Measurements from ENCODE around the gene DMXL1.

Gene DMXL1

DNA sequence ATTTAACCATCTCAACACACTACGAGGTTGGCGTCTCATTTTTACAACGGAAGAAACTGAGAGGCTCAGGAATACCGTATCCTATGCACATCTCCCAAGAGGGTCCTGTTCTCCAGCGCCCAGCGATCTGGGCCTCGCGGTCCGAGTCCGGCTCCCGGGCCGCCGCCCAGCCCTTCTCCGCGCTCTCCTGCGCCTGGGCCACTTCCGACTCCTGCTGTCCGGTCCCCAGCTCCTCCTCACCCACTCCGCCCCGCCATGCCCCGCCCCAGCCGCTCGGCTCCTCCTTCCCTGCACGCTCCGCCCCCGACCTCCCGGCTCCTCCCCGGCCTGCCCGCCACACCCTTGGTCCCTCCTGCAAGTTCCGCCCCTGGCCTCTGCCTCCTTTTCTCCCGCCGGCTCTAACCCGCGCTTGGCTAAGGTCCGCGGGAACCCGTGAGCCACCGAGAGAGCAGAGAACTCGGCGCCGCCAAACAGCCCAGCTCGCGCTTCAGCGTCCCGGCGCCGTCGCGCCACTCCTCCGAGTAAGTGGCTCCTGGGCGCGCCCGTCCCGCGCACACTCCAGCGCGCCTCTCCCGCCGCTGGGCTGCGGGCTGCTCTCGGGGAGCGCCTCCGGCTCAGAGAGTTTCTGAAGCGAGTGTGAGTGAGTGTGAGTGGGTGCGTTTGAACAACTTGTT, 197.6 kb downstream of the DMXL1 start:
- peak; percentile 92 to 93 for DNase-seq (ENCODE audit: low read depth in 1 of 2, low spot score in 1 of 2)

DNA sequence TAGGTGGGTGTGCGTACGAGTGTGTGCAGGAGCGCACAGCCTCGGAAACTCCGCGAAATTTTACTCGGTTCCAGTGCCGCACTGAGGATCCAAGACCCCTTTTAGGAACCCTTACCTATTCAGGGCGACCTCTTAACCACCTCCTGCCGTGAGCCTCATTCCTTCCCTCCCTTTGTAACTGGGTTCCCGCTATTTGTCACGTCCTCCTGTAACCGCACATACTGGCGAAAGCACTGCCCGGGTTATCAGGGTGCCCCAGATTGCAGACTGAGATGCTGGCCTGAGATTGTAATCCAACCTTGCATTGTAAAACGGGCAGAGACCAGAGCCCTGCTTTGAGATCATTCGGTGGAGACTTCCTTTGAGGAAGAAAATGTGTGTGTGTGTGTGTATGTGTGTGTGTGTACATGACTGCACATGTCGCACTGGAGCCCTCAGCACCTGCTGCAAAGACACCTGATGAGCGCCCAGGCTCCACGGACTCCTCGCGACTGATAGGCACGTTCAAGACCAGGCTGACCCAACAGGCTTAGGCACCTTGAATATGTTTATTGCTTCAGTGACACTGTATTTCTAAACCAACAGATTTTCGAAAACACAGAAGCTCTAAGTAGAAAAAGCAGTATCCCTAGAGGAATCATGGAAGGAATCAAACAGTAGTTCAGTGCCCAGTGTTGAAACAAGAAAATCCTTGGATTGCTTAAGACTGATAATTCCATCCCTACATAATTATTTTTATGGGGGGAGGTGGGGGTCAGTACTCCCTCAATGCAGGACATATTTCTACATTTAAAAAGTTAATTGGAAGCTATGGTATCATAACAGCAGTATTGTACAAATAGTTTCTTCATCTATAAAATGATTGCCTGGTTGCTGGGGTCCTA, 198.4 kb downstream of the DMXL1 start:
- no peak for DNase-seq (ENCODE audit: low read depth in 1 of 2, low spot score in 1 of 2)

DNA sequence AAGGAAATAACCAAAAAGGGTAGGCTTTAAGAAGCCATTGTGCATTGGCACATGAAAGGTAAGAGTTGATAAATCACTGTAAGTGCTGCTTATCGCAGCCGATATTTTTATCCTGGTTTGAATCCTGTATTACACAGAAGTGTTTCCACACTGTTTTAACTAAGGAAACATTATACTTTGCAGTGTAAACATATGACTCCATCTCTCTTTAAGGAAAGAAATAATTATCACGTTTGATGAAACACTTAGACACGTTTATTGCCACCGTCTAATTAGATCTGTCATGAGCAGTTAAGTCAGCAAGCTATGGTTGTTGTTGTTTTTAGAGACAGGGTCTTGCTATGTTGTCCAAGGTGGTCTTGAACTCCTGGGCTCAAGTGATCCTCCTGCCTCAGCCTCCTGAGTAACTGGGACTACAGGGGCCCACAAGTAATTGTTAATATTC, 199.3 kb downstream of the DMXL1 start:
- no peak for DNase-seq (ENCODE audit: low read depth in 1 of 2, low spot score in 1 of 2)

DNA sequence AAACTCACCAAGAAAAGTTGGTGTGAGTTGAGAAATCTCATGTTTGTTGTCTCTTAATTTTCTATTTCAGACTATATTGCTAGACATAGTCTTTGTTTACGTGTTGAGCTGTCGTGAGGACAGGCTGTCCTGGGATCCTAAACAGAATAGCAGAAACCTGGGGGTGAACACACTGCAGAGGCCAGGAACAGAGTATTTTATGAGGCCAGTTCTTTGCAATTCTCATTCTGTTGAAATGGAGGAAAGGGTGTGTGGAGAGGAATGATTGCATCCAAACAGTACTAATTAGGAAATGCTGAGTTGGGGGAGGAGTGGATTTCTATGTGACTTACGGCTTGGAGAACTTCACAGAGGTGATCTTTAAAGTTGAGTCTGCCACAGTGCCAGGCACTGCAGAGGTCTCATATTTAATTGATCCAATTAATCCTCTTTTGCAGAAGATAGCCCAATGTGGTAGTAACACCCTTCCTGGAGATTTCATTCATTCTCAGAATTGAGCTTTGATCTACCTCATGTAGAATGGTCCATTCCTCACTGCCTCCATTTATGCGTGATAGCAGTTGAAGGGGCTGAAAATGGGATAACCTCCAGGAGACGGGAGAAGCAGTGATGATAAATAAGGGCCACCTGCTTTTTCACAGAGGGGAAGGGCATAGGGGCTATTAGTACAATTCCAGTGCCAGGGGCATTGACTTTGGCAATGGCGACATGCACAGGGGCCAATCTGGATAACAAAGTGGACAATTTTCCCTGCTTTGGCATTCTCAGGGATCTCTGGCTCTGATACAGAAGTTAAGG, 200.3 kb downstream of the DMXL1 start:
- no peak for DNase-seq (ENCODE audit: low read depth in 1 of 2, low spot score in 1 of 2)

DNA sequence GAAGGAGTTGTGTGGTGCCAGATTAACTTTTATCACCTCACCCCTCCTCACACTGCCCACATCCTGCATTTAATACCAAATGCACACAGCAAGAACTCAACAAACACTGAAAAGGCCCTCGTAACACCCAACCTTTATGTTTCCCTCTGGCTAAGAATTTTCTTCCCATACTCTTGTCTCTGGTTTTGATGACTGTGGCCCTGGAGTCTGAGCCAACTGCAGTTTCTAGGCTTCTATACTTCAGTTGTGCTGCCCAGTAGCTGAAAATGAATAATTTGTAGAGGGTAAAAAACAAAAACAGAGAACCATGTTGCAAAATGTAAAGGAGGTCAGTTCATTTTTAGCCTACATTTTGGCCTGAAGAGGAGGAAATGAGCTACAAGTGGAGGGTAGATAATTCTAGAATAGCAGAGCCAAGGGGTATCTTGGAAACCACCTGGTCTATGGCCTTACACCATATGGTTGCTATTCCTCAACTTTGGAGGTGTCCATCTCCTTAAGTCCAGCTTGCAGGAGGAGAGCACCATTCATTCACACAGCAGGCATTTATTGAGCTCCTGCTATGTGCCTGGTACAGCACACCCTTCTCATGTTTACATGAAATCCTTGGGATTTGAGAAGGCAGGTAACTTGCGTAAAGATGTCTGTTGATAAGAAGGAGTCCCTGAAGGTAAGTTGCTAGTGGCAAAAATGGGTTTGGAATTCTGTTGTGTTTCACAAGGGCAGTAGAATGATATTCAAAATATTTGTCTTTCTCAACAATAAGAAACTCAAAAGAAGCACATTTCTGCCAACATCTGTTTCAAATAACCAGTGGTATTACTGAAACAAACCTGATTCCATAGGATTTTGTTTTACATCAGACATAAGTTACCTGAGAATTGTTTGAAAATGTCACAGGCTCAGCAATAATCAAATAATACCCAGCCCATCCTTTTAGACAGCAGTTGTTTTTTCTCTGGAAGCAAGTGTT, 201.2 kb downstream of the DMXL1 start:
- no peak for DNase-seq (ENCODE audit: low read depth in 1 of 2, low spot score in 1 of 2)

DNA sequence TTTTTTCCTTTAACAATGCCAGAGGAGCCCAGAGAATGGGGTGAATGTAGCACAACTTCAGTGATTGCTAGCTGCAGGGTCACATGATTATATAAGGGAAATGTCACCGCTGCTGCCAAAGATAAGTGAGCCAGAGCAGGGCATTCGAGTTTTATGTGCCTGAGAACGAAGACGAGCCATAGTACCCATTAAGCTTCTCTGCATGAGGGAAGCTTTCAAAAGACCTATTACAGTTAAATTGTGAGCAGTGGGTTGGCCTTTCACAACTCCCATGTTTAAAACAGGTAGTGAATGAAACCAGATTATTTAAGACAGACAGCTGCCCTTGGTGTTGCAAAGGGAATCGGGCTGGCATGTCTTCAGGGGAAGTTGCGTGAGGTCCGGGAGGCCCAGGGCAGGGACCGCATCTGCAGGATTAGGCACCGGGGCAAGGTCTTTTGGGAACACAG, 202.5 kb downstream of the DMXL1 start:
- DNase-seq (ENCODE audit: low read depth in 1 of 2, low spot score in 1 of 2): no peak

DNA sequence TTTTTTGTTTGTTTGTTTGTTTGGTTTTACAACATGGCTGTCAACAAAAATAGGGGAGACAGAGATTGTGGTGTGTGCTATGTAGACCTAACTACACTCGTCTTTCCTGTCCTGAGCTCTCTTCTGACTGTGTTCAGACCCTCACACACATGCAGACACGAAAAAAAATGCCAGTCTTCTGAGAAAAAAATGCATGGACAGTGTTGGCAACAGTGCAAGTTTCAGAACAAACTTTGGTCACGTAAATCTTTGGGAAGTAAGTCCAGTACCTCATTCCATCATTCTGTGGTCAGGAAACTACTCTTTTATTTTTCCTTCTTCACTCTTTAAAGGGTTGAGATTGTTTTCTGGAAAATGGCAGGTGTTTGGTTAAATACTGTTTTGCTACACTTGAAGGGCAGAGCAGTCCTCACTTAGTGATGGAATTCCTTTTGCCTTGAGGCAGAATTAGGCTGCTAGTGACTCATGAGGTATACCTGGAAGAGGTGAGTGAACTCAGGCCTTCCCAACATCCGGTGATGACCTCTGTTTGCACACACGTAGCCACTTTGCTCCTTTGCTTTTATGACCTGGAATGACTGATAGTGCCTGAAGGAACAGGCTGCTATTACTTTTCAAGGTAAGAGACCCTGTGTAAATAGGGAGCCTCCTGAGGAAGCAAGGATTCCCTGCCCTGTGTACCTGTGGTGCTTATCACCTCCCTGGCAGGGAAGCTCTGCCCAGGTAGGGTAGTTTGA, 203.3 kb downstream of the DMXL1 start:
- no peak for DNase-seq (ENCODE audit: low read depth in 1 of 2, low spot score in 1 of 2)

DNA sequence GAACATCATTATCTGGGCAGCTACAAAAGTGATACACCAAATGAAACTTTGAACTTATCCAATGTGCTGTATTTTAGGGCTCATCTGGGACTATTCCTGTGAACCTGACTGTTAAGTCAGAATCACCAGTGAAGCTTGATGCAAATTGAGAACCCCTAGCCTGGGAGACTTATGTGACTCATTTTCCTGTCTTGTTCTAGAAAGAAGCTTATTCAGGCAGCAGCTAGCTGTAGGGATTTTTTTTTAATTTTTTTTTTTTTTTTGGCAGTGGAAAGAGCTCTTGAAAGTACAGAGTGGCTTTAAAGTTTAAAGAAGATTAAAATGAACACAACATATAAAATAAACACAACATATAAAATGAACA, 203.9 kb downstream of the DMXL1 start:
- DNase-seq (ENCODE audit: low read depth in 1 of 2, low spot score in 1 of 2): no peak

DNA sequence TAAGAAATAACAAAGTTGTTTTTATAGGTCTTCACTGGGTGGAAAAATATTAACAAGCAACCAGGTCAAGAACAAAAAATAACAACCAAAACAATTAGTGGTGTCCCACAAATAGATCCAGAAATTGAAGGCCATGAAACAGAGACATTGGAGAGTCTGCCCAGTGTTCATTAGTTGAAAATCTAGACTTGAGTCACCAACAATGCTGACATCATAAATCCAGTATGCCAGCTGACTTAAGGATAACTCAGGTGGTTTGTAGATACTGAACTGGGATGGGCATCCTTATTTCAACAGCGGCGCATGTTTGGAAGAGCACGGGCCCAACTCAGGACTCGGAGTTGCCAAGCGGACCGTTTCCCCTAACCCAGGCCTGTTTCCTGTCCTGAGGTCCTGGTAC, 204.3 kb downstream of the DMXL1 start:
- no peak for DNase-seq (ENCODE audit: low read depth in 1 of 2, low spot score in 1 of 2)

DNA sequence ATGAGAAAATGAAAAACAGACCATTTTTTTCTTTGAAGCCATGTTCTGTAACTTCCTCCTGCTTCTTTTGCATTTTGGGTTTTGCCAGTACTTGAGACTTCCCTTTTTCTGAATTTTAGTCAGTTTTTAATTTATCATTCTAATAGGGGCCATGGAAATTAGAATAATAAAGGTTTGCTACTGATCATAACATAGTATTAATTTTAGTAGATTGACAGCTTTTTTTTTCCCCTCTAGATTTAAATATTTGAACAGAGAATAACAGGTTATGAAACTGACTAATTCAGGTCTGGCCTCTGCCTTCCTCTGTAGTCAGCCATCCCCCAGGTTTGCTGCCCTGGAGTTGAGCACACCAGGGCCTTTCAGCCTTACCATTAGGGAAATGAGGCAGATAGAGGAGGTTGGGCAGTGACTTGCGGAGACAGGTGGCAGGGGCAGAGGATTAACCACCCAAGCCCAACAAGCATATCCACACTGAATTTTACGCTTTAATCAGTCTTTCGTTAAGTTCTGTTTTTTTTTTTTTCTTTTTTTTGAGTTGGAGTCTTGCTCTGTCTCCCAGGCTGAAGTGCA, 204.8 kb downstream of the DMXL1 start:
- DNase-seq (ENCODE audit: low read depth in 1 of 2, low spot score in 1 of 2): no peak

DNA sequence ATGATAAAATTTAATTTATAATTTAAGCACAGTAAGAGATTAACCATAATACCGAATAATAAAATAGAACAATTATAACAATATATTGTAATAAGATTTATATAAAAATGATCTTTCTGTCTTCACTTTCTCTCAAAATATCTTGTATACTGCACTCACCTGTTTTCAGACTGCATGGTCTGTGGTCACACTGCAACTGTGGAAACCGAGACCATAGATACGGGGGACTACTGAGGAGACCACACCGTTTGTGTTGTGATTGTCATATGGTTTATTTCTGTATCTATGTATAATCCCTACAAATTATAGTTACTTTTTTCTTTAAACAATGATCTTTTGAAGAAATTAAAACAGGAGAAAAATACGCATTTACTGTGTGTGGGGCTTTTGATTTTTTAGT, 206.1 kb downstream of the DMXL1 start:
- no peak for DNase-seq (ENCODE audit: low read depth in 1 of 2, low spot score in 1 of 2)

DNA sequence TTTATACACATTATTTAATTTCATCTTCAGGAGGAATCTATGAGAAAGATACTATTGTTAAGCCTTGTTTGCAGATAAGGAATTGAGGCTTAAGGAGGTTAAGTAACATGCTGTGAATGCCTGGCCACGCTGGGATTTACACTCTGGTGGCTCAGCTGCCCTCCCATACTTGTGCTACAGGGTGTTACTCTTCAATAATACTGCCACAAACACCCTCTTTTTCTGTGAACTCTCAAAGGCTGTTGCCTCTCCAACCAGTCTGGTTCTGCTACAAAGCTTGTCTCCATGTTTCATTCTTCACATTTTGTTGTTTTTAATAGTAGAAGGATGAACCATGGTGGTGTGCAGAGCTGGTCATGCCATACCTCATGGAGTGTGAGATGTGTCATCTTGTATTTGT, 208.2 kb downstream of the DMXL1 start:
- no peak for DNase-seq (ENCODE audit: low read depth in 1 of 2, low spot score in 1 of 2)

DNA sequence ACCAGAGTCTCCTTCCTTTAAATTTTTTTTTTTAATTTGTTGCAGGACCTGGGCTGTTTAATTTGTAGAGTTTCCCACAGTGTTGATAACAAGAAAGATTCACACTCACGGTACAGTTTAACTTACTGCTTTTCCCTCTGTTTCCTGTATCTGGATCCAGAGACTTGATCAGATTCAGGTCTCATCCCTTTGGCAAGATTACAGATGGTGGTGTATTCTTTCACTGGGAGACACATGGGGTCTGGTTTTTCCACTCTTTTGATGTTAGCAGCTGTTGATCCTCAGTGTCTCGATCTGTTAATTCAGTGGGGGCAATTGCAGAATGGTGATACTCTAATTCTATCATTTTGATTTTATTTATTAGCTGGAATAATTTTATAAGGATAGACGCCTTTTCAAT, 209.5 kb downstream of the DMXL1 start:
- DNase-seq (ENCODE audit: low read depth in 1 of 2, low spot score in 1 of 2): no peak

DNA sequence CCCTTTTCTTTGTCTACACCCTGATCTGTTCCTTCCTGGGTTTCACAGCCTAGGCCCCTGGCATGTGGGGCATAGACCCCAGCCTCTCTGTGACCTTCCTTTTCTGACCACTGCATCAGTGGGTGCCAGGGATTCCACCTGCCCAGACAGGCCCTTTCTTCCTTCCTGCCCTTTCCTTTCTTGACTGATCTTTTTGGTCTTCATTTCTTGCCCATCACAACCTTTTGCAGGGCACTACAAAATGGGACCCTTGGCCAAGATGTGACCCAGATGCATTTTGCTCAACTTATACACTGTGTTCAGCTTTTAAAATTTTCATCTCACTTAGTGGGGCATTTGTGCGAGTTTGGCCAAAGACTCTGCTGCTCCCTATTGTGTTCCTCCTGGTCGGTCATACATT, 211.7 kb downstream of the DMXL1 start:
- no peak for DNase-seq (ENCODE audit: low read depth in 1 of 2, low spot score in 1 of 2)

DNA sequence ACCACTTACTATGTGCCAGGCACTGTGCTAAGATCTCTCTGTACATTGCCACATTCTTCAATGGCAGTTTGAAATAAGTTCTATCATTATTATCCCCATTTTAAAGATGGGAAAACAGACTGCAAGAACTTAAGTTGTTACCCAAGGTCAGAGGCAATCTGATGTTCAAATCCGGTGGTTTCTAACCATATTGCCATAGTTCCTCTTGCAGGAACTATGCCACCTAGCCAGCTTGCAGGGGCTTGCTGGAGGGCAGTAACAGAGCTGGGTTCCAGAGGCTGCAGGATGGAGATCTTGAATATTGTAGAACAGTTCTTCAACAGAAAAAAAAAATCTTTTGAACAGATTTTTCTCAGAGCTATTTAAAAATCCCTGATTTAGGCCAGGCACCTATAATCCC, 213.1 kb downstream of the DMXL1 start:
- DNase-seq (ENCODE audit: low read depth in 1 of 2, low spot score in 1 of 2): no peak

DNA sequence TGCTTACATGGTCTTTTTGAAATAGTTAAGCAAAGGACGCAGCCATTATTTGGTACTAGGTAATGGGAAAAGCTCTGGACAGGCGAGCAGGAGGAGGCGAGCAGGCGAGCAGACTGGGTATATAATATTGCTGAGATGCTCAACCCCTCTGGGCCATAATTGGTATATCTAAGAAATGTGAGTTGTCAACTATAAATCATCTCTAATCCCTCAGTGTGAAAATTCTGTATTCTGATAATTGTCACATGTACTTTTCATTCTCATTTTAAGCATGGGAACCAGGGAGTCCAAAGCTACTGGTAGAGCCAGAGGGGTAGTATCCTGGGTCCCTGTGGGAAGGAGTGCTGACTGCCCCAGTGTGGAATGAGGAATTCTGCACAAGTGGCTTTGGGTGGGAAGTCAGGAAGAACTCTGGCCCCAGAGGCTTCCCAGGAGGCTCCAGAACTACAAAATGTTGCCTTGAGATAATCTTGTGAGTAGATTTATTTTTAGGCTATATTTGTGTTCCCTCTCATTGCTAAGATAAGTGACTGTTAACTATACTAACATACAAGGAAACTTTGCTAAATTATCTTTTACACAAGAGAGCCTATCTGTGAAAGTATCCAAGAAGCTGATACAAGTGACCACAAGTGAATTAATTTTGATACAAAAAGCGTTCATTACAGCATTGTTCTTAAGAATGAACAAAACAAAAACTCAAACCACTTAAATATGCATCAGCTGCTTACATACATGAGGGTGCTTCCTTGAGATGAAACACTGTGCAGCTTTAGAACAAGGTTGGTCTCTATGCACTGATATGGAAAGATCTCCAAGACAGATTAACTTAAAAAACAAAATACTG, 214.4 kb downstream of the DMXL1 start:
- no peak for DNase-seq (ENCODE audit: low read depth in 1 of 2, low spot score in 1 of 2)

DNA sequence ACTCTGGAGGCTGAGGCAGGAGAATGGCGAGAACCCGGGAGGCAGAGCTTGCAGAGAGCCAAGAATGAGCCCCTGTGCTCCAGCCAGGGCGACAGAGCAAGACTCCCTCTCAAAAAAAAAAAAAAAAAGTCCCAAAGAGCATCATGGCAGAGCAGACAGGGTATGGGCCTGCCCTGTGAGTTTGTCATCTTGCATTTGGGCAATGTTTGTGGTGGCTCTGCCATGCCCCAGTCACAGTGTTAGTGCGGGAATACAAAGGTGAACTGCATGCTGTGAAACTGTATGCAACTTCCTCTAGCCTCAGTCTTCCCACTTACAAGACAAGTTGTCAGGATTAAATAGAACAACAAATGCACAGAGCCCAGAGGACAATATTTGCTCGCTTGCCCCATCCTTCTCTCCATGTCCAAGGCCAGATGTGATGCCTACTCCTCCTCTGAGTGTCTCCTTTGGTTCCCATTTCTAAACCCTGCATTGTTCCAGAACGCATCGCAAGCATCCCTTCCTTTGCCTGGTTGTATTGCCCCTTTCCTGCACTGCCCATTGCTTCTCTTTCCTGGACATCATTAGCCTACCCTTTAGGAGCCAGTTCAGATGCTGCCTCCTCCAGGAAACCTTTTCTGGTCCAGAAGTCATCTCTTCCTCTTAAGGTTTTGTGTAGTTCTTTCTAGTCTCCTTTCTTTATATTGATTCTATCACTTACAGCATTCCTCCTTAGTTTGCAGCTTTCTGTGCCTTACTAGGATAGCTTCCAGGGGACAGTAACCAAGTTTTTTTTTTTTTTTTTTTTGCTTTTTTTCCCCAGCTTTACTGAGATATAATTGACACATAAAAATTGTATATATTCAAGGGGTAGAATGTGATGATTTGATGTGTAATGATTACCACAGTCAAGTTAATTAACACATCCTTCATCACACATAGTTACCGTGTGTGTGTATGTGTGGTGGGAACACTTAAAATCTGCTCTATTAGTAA, 215.9 kb downstream of the DMXL1 start:
- DNase-seq (ENCODE audit: low read depth in 1 of 2, low spot score in 1 of 2): no peak

Data from activated T-helper 1 cell treated with anti-CD3 and anti-CD28 coated beads, Interleukin-2, amount 50 U/mL, for 16 hours (primary cell).